Activated effector memory CD4-positive, alpha-beta T cell treated with anti-CD3 and anti-CD28 coated beads, Interleukin-2, amount 50 U/mL, for 16 hours (primary cell): ENCODE data around the gene TBL1X.

Experiments used
- DNase-seq: peaks from one replicate; pipeline ENCODE4 v3.0.0-alpha.2; 2020

The TBL1X gene

DNA sequence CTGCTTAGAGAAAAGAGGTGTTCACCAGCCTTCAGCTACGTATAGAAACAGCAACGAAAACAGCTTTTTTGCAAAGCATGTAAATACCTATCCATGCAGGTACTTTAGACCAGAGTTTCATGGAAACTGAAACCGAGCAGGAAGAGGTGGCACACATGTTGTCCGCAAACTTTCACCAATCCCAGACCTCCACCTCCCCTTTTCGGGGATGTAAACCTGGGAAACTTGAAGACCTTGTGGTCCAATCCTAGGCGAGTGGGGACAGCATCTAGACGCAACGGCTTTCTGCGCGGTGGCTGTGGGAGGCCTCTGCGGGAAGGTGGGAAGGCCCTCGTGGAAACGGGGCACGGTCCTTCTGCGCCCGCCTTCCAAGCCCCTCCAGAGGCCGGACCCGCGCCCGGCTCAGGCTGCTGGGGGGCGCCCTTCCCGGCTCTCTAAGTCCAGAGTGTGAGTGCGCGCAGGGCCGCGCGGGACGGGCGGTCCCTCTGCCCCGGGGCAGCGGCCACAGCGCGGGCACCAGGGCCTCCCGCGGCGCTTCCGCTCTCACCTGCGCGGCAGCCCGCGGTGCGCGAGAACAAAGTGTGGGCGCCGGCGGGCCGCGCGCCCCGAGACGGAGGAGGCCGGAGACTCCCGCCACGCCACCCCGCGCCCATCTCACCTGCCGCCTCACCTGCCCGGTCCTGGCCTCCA is 320.5 kb downstream of the TBL1X start:
- no peak for DNase-seq

DNA sequence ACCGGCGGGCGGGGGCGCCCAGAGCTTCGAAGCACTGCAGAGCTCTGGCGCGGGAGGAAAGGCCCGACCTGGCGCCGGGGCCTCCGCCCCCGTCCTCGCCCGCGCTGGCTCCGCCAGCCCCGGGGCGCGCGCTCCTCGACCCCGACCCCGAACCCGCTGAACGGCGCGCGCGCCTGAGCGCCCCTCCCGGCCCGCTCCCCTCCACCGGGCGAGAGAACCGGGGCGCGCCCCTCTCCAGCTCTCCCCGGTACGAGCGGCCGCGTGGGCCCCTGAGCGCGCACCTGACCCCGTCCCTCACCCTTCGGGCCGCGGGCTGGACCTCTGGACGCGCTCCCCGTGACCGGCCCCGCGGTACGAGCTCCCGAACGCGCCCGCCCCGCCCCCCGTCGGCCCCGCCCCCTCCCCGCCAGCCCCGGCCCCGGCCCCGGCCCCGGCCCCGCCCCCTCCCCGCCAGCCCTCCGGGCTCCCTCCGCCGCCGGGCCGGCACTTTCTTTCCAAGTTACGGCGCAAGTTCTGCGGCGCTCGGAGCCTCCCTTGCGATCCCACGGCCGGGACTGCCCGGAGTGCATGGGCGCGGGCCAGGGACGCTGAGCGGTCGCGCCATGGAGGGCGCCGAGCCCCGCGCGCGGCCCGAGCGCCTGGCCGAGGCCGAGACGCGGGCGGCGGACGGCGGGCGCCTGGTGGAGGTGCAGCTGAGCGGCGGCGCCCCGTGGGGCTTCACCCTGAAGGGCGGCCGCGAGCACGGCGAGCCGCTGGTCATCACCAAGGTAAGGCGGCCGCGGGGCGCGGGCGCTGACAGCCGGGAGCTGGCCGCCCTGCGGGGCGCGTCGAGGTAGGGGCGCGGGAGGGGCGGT is 321.3 kb downstream of the TBL1X start, which contains the start of gene SHROOM2:
Gene SHROOM2 (plus strand): TSS at position 486 of the 854 bp plus-strand sequence. CDS start 117 bp downstream, at position 603.
- DNase-seq, result no peak

DNA sequence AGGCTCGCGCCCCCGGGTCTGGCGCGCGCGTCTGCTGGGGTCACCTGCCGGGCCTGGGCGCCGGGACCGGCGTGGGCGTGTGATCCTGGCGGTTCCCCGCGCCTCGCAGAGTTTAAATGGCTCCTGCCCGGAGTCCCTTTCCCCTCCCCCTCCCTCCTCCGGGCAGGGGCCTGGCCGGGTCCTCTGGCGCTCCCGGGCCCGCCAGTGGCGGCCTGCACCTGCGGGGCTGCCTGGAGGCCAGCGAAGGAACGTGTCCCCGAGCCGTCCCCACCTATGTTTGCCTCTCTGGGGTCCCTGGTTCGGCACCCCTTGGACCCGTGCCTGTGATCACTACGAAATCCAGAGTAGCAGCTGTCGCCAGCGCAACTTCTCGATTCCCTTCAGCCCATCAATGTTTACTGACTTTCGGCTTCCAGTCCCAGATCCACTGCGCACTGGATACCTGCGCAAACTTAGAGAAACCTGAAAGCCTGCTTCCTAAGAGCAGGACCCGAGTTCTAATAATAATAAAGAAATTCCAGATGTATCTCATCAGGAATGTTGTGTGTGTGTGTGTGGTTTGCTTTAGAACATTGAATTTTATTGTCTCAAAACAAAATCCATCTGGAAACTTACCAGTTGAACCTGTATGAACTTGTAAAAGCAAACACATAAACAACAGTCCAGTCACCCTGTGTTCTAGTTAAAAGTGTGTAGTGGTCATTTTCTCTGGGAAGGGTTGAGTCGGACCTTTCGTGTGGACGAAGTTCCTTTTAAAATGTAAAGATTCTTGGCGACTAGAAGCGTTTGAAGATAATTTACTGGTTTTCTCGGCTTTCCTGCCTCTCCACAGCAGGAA is 322.2 kb downstream of the TBL1X start:
- no peak for DNase-seq

DNA sequence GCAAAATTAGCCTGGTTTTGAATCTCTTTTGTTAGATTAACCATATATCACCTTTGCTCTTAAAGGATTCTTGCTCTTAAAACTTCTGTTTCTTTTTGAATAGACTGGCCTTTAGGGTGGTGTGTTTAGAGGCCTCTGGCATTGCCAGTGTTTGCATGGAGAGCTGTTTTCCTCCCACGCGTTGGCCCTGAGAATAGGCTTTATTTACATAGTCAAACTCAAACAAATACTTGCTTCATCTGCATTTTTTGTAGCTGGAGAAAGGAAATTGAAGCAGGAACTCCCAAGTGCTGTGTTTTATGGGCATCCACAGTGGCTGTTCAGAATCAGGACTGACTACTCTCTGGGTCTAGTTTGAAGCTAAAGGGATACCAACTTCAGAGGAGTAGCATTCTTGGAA is 324.1 kb downstream of the TBL1X start:
- no peak for DNase-seq

DNA sequence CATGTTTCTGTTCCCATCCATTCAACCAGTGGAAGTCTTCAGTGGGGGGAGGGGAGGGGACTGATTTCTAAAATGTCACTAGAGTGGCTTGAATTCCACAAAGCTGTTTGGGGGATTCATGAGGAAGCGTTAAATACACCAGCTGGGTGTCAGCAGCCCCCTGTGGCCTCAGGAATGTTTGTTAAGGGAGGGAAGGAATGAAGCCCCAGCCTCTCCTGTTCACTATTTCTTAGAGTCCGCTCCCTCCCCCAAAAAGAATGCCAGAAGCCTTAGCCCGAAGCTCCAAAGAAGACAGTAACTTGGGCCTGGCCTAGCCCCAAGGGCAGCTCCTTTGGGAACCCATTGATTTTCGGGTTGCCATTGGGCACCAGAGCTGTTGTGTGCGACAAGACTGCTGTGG is 324.7 kb downstream of the TBL1X start:
- DNase-seq, result no peak
